Lung (tissue), 12 donors: ENCODE results near the gene MBNL1. TPM values are rescaled to one million over a fixed set of nuclear protein-coding genes. Genes with fewer than 3 reads are reported as not detected.

Experiments used
- ATAC-seq: fragments of 200-7000 bp; cut with Tn5 transposase; one replicate; pipeline ENCODE4 v1.9.1; 2020; ENCODE audit warnings: moderate number of reproducible peaks; ENCODE audit not compliant: insufficient read depth, low FRiP score
- DNase-seq, 3 donors: peaks; one replicate each; pipeline ENCODE4 v3.0.0-alpha.2; 2013 to 2017
- H3K27ac ChIP-seq, 2 donors: one replicate each; pipeline ENCODE4 v1.5.1; 2013; ENCODE audit warnings: mild to moderate bottlenecking in 2 of 2, moderate library complexity in 2 of 2, control low read depth in 1 of 2, inconsistent platforms in 1 of 2, low read depth in 1 of 2, low read length in 1 of 2
- H3K27me3 ChIP-seq, 3 donors: one replicate each; pipeline ENCODE4 v1.5.1; 2013; ENCODE audit warnings: low read length in 2 of 3; ENCODE audit not compliant: control insufficient read depth in 3 of 3, insufficient read depth in 3 of 3
- H3K36me3 ChIP-seq, 4 donors: one replicate each; pipeline ENCODE4 v1.5.1; 2013; ENCODE audit warnings: low read length in 4 of 4, mild to moderate bottlenecking in 1 of 4, moderate library complexity in 1 of 4; ENCODE audit not compliant: control insufficient read depth in 4 of 4, insufficient read depth in 4 of 4
- H3K4me1 ChIP-seq, 5 donors: one replicate each; pipeline ENCODE4 v1.5.1; 2013; ENCODE audit warnings: low read length in 5 of 5, mild to moderate bottlenecking in 2 of 5, moderate library complexity in 1 of 5; ENCODE audit not compliant: control insufficient read depth in 5 of 5, insufficient read depth in 5 of 5
- H3K4me3 ChIP-seq: one replicate; pipeline ENCODE4 v1.5.1; 2013; ENCODE audit warnings: mild to moderate bottlenecking, control low read depth, moderate library complexity
- H3K9ac ChIP-seq, 2 donors: one replicate each; pipeline ENCODE4 v1.5.1; 2013; ENCODE audit warnings: low read length in 2 of 2, control low read depth in 1 of 2; ENCODE audit not compliant: insufficient read depth in 1 of 2
- H3K9me3 ChIP-seq, 4 donors: one replicate each; pipeline ENCODE4 v1.5.1; 2013; ENCODE audit warnings: low read length in 3 of 4, mild to moderate bottlenecking in 1 of 4, moderate library complexity in 1 of 4; ENCODE audit not compliant: control insufficient read depth in 4 of 4, insufficient read depth in 3 of 4
- CTCF ChIP-seq: IDR thresholded peaks from 2 replicates; pipeline ENCODE4 v1.5.1; 2012; ENCODE audit warnings: mild to moderate bottlenecking; ENCODE audit errors: control extremely low read depth, extremely low read depth
- WGBS, 2 donors: extraction: QIAGEN DNeasy Blood & Tissue Kit; methylation state at CpG; one replicate each; pipeline ENCODE4 v1.1.7; 2013; 5-methylcytosine and 5-hydroxymethylcytosine counted together
- polyA plus RNA-seq, 2 donors: library from polyadenylated mRNA; stranded (reverse); fragments of 200-250 nt; gene quantifications; one replicate each; pipeline ENCODE4 v1.2.1, GENCODE V29; 2013
- total RNA-seq, 2 donors: library from RNA; depleted of rRNA in 1 of 2; stranded (reverse); fragments of >200 nt in 1 of 2; gene quantifications; one replicate each; pipeline ENCODE4 v1.2.1, GENCODE V29; 2014 to 2021
- donor health status: control.
- donor health status: control.
- donor health status: Bipolar disorder and iron deficiency.
- donor health status: healthy.
- donor health status: DM: yes; HTN: yes; CAD: no.

MBNL1 gene
- total and polyA plus RNA-seq, 4 donors = 55.3 to 266 (median 165) TPM

GRCh38 chr3:152469248-152470025, 200.7 kb downstream of the MBNL1 start:
- Histone ChIP-seq H3K4me3 (no peak overlapping the region), H3K9ac (no peak overlapping the region), H3K27me3 (no peaks in the 10 kb centered on the region), H3K27ac (no peak overlapping the region), H3K9me3 (no peaks in the 10 kb centered on the region), H3K36me3 (peaks cover 0 to 8% (median 6%) of the 10 kb centered on the region in 4 donors), H3K4me1 (peaks cover 0 to 3% (median 3%) of the 10 kb centered on the region in 5 donors)
- no peak for DNase-seq
- ATAC-seq = no peak
- WGBS, 2 donors = 84 to 88% methylated on average over 4 of the region's 4 CpGs
- TF ChIP-seq CTCF = no peak

- no peak for ATAC-seq
- peaks cover 0 to 3% (median 2%) of the 10 kb centered on the region in 5 donors for H3K4me1 ChIP-seq
- DNase-seq = no peak
- no peak for TF ChIP-seq CTCF
- H3K9ac ChIP-seq = no peak overlapping the region
- no peaks in the 10 kb centered on the region for H3K9me3 ChIP-seq
- no peak overlapping the region for H3K27ac ChIP-seq
- WGBS, 2 donors = 89 to 91% methylated on average over 4 of the region's 4 CpGs
- no peak overlapping the region for H3K4me3 ChIP-seq
- H3K36me3 ChIP-seq = peaks cover 0 to 5% (median 2%) of the 10 kb centered on the region in 4 donors
- H3K27me3 ChIP-seq = no peaks in the 10 kb centered on the region
These were observed 201.4 kb downstream of the MBNL1 start for GRCh38 chr3:152470095-152470494.

- ATAC-seq (no peak), DNase-seq (no peak)
- peaks cover 0 to 5% (median 1%) of the 10 kb centered on the region in 4 donors for H3K36me3 ChIP-seq
- H3K9ac ChIP-seq = no peak overlapping the region
- H3K4me1 ChIP-seq = peaks cover 0 to 3% (median 0%) of the 10 kb centered on the region in 5 donors
- no peak overlapping the region for H3K27ac ChIP-seq
- TF ChIP-seq CTCF = no peak
- no peak overlapping the region for H3K4me3 ChIP-seq
- WGBS, 2 donors = 88 to 91% methylated on average over 1 of the region's 1 CpG
- peaks cover 0 to 2% (median 0%) of the 10 kb centered on the region in 4 donors for H3K9me3 ChIP-seq
- no peaks in the 10 kb centered on the region for H3K27me3 ChIP-seq
These were observed 202.2 kb downstream of the MBNL1 start for GRCh38 chr3:152470893-152471292.
